Skeletal muscle cell (primary cell): ENCODE data around the gene IFI35.
A peak's percentile ranks its signal among the peaks of the same experiment; 100 is the strongest.

Source experiments
- DNase-seq: peaks from one replicate; pipeline ENCODE4 v3.0.0-alpha.2; 2010; ENCODE audit warnings: low read depth
- H3K4me3 ChIP-seq: 2 replicates; pipeline ENCODE4 v1.5.1; 2011; ENCODE audit warnings: low read depth, mild to moderate bottlenecking, control low read depth, low read length, moderate library complexity

The IFI35 gene

DNA sequence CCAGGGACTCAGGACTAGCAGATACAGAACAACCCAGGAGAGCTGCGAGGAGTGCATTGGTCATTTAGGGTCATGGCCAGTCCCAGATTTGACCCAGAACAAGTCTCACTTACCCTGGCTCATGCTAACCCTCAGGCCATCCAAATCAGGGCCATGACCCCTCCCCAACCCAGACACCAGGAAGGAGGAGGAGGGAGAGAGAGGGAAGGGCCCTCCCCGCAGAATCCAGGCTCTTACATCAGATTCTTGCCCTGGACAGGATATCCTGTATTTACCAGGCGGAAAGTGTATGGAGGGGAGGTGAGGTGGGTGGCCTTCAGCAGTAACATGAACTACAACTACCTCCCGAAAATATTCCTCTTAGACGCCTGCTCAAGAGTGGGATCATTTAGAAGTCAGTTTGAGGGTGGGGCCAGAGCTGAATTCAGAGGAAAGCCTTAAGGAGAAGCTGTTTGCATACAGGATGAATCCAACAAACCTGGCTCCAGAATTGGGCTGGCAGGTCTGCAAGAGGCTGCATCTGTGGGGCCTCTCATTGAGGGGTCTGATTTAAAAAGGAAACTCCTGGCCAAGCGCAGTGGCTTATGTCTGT lies 13.5 kb downstream of the IFI35 start:
- H3K4me3 ChIP-seq, result peak overlapping the region; percentile 21
- no peak for DNase-seq

DNA sequence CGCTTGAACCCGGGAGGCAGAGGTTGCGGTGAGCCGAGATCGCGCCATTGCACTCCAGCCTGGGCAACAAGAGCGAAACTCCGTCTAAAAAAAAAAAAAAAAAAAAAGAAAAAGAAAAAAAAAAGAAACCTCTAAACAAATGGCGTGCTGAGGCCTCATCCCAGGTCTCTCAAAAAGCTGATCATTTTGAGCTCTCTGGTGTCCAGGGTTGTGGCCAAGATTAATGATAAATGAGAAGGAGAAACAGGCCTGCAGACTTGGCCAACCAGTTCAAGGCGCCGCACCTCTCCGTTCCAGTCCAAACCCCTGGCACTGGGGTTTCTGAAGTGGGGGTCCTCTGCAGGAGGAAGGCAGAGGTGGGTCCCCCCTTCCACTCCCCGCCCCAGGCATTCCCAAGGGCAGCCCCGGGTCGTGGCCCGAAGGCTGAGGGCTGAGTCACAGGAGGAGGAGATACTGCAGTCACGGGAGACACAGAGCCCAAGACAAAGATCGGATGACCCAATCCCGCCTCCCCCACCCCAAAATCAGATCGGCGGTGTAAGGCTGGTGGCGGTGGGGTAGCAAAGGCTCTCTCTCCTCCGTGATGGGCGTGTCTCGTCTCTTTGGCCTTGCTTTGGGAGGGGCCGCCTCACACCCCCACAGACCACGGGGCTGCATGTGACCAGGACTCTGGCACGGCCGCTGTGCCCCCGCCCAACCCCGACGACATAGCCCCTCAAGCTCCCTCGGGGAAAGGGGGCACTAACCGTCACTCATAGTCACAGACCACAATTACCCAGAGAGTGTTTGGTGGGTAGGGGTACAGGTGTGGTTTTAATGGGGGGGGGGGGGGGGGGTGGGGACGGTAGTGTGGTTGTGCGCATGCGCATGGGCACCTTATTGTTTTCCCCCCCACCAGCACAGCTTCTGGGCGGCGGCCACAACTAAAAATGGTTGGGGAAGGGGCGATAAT lies 14.5 kb downstream of the IFI35 start:
- peak overlapping the region; percentile 96 for H3K4me3 ChIP-seq
- DNase-seq, result no peak

DNA sequence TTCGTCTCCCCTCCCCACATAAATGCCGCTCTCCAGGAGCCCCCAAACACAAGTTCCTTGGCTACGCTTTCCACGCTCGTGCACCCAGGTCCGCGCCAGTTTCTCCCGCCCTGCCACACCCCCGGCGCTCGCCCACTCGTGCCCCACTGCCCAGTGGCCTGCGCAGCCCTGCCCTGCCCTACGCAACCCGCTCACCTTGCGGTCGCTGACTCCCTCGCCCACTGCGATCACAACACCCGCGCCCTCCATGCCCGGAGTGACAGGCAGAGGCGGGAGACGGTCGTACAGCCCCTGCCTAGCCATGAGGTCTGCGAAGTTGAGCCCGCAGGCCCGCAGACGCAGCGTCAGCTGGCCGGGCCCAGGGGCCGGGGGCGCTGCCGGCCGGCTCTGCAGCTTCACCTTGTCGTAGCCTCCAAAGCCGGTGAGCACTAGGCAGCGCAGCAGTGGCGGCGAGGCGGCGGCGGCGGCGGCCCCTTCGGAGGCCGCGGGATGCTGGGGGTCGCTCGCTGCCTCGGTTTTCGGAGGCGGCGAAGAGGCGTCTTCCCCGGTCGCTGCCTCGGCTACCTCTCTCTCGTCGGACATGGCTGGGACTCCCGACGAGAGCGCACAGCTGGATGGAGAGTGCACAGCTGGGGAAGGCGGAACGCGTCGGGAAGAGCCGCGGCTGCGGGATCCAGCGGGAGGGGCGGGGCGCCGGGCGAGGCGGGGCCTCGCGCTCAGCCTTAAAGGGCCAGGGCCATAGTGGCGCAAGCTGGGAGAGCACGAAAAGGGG lies 15.3 kb downstream of the IFI35 start, which contains the start of gene VAT1:
Gene VAT1, minus strand, starts transcription at position 645 of the 772 bp plus-strand sequence. Its CDS starts 63 bp downstream, at position 582.
- peak within 1 kb of the TSS; percentile 96 for H3K4me3 ChIP-seq
- peak; percentile 30 for DNase-seq

DNA sequence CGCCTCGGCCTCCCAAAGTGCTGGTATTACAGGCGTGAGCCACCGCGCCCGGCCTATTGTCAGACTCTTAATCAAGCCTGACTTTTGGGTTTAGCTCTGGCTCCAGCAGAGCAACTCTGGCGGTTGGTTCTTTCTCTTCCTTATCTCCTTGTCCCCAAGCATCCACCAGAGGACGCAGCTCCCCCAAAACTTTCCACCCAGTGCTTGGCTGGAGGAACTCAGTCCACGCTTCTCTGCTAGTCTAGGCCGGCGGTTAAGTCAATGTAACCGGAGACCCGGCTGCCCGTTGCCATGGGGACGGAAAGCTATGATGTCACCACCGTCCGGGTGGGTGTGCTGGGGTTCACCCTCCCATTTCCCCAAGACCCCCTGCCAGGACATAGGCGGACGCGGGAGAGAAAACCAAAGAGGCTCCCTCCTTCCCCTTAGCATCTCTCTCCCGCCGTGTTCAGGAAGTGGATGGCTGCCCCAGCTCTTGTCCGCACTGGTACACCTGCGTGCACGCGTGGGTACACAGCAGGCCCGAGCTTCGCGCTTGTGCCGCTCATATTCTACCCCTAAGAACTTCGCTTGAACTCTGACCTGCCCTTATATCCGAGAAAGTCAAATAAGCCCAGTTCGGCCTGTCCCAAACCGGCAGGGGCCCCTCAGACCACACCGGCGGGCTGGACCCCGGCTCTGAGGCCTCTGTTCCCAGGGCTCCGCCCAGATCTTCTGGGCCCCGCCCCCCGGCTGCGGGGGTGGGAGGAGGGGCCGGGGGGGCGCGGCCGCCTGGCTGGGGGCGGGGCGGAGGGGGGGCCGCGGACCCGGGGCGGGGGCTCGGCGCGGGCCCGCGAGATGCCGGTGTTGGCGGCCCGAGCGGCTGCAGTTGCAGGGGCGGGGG lies 18.1 kb downstream of the IFI35 start, which contains the start of gene RND2:
Gene RND2, plus strand, starts transcription at position 825 of the 883 bp plus-strand sequence. CDS start 117 bp downstream, outside the sequence.
- H3K4me3 ChIP-seq, result peak within 1 kb of the TSS; percentile 60
- peak; percentile 84 for DNase-seq

DNA sequence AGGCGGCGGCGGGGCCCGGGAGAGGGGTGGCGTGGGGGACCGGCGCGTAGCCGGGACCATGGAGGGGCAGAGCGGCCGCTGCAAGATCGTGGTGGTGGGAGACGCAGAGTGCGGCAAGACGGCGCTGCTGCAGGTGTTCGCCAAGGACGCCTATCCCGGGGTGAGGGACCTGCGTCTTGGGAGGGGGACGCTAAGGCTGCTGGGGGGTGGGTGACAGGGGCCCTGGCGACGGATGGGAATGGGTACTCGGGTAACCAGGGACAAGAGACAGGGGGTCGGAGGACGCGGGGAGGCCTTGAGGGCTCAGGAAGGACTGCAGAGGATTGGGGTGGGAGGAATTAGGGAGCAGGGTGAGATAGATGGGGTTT lies 18.7 kb downstream of the IFI35 start:
- H3K4me3 ChIP-seq, result peak overlapping the region; percentile 41
- no peak for DNase-seq

DNA sequence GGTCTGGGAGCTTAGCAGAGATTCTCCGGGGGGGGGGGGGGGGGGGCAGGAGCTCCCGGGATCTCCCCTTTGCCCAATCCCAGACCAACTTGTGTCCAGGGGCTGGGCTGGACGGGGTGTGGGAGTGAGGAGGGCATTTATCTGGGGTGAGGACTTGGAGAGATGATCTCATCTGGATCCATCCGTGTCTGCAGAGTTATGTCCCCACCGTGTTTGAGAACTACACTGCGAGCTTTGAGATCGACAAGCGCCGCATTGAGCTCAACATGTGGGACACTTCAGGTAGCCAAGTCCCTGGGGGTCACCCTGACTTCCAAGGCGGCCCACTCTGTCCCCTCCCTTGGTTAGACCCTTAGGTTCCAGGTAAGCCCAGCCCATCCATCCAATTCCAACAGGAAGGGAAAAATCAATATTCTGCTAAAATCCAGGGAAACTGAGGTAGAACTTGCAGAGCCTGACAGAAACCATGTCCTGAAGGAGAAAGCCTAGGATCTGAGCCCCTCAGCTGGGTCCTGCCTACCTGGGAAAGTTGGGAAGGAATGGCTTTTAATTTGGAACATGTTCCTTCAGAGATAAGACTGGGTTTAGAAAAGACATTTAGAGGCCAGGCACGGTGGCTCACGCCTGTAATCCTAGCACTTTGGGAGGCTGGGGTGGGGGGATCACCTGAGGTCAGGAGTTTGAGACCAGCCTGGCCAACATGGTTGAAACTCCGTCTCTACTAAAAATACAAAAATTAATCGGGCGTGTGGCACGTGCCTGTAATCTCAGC lies 19.4 kb downstream of the IFI35 start:
- no peak overlapping the region for H3K4me3 ChIP-seq

DNA sequence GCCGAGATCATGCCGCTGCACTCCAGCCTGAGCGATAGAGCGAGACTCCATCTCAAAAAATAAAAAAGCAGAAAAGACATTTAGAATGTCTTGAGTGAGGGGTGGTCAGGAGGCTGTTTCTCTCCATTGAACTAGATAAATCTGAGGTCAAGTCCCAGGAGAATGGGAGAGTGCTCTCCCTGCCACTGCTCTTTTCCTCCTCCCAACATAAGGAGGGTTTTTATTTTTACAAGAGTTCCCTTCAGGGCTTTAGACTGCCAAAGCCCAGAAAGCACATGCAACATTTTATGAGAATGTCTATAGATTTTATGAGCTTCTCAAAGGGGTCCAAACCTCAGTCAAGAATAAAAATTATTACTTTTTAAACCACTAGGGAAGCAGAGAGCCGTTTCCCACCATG lies 20.0 kb downstream of the IFI35 start:
- no peak overlapping the region for H3K4me3 ChIP-seq
- no peak for DNase-seq

More for the DNA sequence above, 19.4 kb downstream of the IFI35 start:
- DNase-seq, result no peak

DNA sequence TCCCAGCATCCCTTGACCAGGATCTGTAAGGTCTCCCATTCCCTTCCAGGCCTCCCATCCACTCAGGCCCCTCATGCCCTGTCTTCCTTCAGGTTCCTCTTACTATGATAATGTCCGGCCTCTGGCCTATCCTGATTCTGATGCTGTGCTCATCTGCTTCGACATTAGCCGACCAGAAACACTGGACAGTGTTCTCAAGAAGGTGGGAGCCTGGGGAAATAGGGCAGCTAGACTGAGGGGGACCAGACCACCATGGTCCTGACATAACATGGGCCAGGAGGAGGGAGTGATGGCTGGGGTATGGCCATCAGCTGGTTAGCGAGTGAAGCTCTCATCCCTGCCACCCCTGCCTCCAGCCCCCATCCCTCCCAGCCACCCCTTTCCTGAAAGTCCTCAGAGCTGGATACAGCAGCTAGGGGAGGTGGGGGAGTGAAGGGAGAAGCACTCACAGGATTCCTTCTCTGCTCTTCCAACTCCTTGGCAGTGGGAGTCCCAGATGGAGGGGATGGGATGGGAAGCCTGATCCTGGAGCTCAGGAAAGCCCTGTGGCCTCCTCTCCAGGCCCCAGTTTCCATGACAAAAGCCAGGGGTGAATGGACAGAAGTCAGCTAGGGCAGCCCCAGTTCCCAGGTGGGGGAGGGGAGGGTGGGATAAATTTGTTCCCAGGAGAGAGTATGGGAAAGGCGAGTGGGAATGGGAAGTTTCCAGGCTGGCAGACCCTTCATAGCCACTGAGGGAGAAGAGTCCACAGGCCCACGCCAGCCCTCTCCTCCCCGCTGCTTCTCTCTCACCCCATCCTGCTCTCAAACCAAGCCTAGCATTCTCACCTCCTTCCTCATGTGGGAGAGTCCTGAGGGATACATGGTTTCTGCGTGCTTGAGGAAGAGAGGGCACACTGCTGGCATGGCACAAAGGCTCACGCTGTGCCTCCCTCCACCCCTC lies 20.8 kb downstream of the IFI35 start:
- no peak for DNase-seq
- H3K4me3 ChIP-seq, result no peak overlapping the region

DNA sequence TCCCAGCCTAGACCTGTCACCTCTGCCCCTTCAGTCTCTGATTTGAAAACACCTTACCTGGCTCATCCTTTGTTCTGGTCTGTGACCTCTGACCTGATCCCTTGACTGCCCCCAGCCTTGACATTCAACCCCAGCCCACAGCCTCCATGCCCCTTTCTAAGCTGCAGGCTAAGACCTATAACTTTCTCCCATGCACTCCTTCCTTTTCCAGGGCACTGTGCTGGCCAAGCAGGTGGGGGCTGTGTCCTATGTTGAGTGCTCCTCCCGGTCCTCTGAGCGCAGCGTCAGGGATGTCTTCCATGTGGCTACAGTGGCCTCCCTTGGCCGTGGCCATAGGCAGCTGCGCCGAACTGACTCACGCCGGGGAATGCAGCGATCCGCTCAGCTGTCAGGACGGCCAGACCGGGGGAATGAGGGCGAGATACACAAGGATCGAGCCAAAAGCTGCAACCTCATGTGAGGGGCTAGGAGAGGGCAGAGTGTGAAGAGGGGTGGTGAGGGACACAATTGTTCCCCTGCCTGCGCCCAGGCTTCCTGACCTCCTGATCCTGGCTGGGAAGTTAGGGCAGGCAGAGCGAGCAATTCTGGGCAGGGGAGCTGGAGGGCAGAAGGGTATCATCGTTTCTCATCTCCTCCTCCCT lies 21.8 kb downstream of the IFI35 start:
- no peak for DNase-seq
- no peak overlapping the region for H3K4me3 ChIP-seq

DNA sequence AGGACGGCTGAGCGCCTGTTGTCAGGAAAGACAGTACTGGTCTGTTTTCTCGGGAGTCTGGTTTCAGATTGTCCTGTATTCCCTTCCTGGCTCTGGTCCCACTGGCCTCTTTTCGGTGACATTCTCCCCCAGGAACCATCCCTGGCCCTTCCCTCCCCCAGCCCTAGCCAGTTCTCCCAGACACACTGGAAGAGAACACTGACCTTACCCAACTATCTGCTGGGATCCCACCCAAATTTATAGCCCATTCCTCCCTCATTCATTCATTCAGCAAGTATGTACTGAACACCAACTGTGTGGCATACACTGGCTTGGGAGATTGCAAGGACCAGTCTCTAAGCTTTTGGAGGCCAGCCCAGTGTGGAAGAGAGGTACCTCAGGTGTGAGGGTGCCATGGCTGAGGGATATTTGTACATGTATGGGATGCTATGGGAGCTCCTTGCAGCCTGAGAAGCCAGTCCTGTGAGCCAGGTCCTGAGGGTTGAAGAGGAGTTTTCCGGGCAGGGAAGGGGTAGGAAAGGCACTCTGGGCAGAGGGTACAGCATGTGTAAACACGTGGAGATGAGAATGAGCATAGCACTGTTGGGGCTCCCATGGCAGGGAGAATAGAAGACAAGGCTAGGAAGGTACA lies 23.7 kb downstream of the IFI35 start:
- H3K4me3 ChIP-seq, result no peak overlapping the region

DNA sequence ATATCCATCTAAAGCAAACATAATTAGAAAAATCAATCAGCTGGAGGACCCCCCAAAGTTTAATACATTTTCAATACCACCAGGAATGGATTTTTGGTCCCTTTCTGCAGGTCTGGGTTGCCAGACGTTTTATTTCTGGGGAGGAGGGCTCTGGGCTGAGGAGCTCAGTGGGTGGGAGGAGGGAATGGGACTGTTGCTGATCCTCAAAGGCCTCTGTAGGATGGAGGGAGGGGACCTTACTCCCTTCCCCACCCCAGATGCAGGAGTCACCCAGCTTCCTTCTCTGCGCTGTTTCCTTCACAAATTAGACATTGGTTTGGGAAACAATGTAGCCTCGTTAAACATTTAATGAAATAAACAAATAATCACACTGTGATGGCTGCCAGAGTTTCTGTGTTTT lies 25.1 kb downstream of the IFI35 start:
- no peak overlapping the region for H3K4me3 ChIP-seq
- no peak for DNase-seq

More for the DNA sequence above, 23.7 kb downstream of the IFI35 start:
- no peak for DNase-seq

DNA sequence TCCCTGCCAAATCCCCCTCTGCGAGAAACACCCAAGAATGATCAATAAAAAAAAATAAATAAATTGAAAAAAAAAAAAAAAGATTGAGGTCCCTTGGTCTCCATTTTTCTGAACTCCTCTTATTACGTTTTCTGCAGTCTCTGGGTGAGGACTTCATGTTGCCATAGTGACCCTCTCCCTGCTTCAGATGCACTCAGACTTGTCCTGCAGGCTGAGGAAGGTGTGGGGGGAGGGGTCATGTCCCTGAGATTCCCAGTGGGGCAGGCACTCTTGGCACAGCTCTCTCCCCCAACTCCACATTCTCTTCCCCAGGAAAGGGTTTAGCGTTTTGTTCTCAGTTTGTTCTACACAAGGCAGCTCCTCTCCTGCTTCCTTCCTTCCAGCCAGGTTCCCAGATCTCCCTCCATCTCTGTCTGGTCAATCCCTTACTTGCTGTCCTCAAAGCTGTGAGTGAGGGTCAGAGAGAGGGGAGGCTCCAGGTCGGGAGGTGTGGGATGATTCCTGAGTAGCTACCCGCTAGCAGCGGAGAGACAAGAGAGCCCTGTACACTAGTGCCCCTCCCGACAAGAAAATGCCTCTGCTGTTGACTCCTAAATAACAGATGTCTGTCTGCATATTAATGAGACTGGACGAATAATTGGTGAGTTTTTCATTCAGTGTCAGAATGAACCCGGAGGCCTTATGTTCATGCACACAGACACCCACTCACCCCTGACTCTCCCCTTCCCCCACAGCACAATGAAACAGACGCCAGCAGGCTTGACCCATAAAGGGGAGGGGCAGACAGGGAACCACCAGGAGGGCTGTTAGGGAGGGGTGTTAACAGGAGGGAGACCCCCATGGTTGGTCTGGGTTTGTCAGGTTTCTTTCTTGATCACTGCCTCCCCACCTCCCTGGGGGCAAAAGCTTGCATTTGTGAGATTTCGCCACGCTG lies 27.6 kb downstream of the IFI35 start:
- no peak for DNase-seq
- no peak overlapping the region for H3K4me3 ChIP-seq

DNA sequence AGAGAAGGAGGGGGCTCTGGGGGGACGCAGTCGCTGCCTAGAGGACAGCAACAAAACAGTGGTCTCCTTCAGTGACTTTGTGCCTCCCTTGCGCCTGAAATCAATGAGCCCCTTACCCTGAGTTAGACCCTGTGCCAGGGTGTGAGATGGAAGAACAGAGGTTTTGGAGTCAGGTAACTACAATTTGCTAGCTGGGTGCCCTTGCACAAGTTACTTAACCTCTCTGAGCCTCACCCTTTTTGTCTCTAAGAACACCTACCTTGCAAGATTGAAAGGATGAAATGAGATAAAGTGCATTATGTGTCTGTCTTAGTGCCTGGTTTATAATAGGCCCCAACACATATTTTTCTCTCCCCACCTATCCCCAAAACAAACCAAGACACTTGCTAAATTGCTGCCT lies 28.3 kb downstream of the IFI35 start:
- no peak for DNase-seq
- H3K4me3 ChIP-seq, result no peak overlapping the region

DNA sequence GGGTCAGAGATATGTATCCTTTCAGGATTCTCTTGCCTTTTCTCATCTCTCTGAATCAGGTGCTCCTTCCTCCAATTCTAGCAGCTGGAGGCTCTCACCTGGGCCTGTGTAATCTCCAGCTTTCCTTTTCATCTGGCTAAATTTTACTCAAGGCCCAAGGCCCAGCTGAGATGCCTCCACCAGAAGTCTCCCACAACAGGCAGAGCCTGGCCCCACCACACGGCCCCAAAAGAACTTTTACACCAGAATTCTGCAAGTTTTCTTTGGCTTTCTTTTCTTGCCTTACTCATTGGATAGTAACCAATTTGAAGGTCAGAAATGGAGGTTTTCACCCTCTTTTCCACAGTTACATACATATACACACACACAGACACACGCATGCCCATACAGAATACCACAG lies 33.1 kb downstream of the IFI35 start:
- no peak overlapping the region for H3K4me3 ChIP-seq
- DNase-seq, result no peak

DNA sequence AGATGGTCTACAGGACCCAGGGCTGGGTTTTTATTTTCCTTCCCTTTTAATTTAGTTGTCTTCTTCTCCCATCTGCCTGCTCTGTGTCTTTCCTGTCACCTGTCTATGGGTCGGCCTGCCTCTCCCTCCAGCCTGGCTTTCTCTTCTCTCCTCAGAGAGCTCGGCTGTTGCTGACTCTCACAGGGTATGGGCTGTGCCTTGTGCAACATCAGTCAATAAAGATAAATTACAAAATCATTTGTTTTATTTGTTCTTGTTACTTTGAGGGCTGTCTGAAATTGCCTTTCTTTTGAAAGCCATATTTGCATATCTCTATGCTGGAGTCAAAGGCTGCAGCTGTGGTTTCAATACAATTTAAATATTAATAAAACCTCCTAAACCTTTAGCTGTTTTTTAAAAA lies 34.1 kb downstream of the IFI35 start:
- H3K4me3 ChIP-seq, result no peak overlapping the region
- DNase-seq, result no peak
